Posterior vena cava (tissue), 2 donors: ENCODE results near the gene SEMA4D. TPM values are rescaled to one million over a fixed set of nuclear protein-coding genes. Genes with fewer than 3 reads are reported as not detected.

Experiments
- DNase-seq: peaks from one replicate; pipeline ENCODE4 v3.0.0-alpha.2; 2020; ENCODE audit warnings: low spot score
- intact Hi-C, 2 donors: fragments of 100-400 bp; cut with DNase I; formaldehyde crosslinking; loops; one replicate each; pipeline versions ENCODE4 v1.14.1 to v1.14.2; 2022 to 2023
- total RNA-seq, 2 donors: library from RNA; stranded (reverse); fragmentation: NEBNext Ultra II Directional; extraction: Animal tissue kit (Norgen Biotek cat#: 25700); gene quantifications; one replicate each; pipeline ENCODE4 v1.2.1, GENCODE V29; 2021
- donor health status: DM: yes; HTN: yes; CAD: no.
- donor health status: DM: yes; HTN: yes; CAD: no.

The SEMA4D gene
- total RNA-seq, 2 donors from 2014 or later = 10.0 to 14.1 TPM

DNA sequence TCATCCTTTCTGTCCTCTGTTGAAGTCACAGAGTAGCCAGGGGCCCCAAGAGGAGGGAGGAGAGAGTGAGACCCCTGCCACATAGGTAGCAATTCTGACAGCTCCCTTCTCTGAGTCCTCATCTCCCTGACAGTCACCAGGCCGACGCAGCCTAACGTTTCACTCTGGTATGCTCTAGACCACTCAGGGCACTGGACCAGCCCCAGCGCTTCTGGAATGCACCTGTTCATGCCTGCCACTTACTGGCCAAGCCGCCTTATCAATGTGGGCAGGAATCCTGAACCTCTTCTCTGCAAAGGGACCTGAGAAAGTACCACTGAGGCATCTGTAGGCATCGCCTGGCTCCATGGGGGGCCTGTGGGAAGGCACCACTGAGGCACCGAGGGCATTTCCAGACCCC is 129.4 kb downstream of the SEMA4D start:
- intact Hi-C loops = no loop called here
- DNase-seq = no peak

DNA sequence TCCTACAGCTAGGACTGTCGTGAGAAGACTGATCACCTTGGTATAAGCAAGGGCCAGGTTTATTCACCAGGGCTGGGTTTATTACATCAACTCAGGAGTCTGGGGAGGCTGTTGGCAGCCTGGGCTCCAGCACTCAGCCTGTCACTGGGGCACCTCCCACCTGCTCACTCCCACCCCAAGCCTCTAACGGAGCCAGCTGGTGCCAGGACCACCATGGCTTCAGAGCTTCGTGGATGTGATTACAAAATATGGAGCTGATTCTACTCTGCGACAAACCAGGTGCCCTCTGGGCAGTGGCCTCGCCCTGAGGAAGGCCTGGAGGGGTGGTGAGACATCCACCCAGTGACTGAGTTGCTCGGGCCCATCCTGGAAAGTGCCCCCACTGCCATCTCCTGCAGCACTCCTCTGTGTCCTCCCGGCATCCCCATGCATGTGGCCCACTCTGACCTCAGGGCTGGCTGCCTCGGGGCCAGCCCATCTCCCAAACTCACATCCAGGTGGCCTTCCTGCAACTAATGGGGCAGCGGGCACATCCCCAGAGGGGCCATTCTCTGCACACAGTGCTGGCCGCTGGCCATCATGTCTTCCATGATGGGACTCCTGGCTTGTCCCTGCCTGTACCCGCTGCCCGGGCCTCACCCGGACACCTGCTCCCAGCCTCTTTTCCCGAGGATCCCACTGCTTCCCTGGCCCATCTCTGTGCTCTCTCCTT is 130.0 kb downstream of the SEMA4D start:
- no peak for DNase-seq
- intact Hi-C loops = no loop called here

DNA sequence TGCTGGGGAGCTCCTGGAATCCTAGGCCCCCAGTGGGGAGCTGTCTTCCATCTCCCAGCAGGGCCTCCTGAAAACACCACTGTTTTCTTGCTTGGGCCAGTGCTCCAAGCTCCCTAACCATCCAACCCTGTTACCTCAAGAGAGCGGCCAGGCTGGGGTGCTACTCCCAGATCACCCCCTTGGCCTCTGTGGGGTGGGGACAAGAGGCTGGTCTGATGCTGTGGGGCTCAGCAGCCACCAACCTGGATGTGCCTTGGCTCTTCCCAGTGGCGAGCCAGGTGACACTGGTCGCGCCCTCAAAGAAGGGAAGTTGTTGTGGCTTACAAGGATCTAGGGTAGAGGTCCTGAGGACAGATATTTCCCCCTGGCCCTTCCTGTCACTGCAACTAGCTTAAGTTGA is 130.6 kb downstream of the SEMA4D start:
- DNase-seq = peak; percentile 59
- intact Hi-C loops = no loop called here

DNA sequence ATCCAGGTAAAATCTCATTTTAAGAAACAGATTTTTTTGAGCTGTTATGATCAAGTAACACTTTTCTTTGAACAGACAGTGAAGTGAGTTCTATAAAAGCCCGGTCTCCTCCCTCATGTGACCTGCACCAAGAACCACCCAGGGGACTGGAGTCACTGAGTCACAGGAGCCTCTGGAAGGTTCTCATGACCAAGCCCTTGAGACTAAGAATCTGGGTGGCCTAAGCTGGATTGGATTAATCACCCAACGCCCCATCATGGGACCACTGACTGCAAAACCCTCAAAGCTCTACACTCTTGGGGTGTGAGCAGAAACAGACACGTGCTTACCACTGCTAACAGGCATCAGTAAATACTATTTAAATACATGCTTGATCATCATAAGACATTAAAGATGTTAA is 131.2 kb downstream of the SEMA4D start:
- intact Hi-C loops = no loop called here
- DNase-seq = peak; percentile 14

DNA sequence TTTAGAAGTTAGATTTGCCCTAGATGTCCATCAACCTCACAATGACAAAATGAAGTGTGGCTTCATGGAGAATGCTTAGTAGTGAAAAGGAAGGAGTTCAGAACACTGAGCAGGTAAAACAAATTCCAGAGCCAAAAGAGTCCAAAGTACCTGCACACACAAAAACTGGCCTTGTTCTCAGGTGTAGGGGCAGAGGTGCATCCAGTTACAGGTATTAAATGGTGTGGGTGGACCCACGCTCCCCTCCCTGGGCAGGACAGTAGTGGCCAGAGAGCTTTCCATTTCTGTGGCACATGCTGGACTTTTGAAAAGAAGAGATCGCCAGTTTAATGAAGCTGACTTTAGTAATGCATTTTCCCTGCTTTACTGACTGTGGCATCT is 132.4 kb downstream of the SEMA4D start:
- intact Hi-C loops = no loop called here
- no peak for DNase-seq

DNA sequence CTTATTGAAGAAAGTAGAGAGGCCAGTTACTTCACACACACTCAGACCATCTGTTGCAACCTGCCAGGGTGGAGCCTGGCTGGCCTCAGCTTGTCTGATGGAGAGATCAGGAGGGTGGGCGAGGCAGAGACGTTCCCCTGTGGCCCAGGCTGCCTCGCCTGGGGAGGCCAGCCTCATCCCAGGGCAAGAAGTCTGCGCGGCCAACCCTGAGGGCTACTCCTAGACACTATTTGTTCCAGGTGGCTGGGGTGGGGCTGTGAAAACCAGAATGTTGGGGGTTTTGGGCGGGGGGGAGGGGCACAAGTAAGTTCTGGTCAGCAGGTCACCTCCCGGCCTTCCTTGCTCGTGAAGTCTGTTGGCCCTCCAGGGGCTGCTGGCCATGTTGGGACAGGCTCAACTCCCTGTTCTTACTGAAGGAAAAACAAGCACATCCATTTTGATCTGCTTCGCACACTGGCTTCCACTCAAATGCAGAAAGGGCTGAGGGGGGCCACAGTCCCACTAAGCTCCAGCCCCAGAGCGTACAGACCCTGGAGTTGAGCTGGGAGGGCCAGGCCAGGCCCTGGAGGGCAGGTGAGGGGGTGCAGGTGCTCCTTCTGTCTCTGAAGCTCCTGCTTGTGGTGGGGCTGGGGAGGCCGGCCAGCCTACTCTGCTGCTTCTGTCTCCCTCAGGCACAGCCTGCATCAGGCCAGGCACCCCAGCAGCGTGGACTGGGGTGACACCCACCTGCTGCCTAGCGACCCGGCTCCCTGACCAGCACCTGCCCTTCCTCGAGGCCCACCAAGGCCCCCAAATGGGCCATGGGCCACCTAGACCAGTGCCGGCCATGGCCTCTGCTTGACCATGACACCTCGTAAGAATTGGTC is 133.0 kb downstream of the SEMA4D start:
- peak; percentile 80 for DNase-seq
- intact Hi-C loops = no loop called here

DNA sequence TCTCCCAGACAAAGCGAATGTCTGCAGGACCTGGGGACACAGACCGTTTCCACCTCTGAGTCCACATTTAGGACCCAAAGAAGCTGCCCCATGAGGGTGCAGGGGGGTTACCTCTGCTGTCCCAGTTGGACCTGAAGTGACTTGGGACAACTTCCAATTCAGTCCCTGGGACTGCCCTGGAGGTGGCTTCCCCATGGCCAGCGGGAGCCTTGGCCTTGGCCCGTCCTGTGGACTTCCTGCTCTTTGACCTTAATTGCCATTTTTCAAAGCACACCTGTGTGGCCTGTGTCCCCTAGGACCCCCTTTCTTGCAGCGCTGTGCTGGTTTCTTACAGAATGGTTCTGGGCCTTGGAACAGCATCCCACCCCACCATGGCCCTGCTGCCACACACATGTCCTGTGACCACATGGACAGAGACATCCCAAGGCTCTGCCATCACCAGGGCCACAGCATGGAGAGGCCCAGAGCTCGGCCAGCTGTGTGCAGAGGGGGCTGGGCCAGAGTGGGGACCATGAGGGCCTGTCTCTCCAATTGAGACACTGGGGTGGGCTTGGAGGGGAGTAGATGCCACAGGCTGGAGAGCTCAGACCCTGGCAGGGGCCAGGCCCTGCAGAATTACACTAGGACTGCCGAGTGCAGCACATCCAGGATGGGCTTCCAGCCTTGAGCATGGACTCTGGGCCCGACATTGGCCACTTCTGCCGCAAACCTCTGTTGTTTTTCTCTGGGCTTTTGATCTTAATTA is 133.8 kb downstream of the SEMA4D start:
- intact Hi-C loops = no loop called here
- DNase-seq = peak; percentile 76

DNA sequence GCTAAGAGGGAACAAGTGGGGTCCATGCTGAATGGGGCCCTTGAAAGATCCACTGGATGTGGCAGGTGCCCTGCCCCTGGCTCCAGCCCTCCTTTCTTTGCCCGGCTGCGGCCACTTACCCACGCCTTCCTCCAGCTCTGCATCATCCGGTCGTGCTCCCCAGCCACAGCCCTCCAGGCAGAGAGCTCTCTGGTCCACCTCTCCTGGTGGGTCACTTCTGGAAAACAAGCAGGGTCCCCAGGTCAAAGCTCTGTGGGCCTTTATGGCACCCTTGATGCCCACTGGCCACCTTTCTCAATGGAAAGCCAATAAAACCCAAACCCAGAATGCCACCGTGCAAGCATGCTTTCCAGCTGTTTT is 134.6 kb downstream of the SEMA4D start:
- DNase-seq = peak; percentile 70
- intact Hi-C loops = no loop called here

DNA sequence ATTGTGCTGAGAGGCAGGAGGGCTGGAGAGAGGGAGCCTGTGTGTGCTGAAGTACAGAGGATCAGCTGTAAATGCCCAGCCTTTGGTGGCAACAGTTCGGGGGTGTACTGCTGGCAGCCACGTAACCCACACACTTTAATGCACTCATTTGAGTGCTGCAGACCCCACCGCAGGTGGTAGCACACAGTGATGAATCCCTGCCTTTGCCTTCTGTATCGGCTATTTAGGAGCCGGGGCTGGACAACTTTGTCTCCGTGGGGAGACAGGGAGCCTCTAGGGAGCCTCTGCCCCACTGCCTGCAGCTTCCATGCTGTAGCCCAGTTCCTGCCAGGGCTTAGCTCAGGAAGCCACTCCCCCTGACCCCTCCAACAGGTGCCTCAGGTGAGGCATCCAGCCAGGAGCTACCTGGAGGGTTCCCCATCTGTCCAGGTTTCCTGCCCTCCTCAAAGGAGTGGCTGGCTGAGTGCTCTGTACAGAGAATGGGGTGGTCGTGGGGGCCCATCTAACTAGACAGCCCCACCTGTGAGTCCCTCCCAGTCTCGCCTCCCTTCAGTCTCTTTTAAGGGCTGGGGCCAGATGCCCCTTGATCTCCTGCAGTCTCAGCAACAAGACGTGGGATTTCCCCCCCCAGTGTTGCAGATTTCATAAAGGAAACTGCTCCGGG is 135.1 kb downstream of the SEMA4D start:
- intact Hi-C loops = no loop called here
- peak; percentile 58 for DNase-seq

DNA sequence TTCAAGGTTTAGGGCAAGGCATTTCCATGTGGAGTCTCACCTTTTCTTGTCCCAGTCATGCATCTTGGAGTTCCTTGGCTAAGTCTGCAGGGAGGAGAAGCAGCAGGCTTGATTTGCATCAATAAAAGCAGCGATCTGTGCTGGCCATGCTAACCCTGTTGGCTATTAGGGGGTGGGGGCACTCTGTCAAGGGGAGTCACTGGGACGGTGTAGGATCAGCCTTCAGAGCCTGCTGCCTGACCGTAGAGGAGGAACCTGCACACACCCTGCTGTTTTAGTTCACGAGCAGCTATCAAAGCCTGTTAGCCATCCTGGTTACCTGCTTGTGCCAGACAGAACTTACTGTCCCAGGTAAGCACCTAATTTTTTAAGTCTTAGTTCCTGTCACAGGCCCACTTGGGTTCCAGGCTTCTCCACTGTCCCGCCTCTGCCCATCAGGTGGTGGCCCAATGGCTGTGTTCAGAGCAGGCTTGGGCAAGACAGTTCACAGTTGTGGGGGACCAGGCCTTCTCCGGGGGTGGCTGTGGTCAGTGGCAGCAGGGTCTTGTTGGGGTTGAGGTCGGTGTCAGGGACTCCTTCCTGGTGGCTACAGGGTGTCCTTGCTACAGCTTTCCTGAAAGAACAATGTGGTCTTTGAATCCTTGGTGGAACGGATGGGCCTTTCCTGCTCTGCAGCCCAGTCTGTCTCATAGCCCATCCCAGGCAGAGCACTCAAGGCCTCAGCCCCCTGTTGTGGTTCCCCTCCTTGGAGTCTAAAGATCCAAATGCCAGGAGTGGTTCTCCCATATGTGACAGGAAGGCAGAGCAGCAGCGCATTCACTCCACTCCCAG is 135.9 kb downstream of the SEMA4D start:
- peak; percentile 64 for DNase-seq
- intact Hi-C loops = no loop called here

DNA sequence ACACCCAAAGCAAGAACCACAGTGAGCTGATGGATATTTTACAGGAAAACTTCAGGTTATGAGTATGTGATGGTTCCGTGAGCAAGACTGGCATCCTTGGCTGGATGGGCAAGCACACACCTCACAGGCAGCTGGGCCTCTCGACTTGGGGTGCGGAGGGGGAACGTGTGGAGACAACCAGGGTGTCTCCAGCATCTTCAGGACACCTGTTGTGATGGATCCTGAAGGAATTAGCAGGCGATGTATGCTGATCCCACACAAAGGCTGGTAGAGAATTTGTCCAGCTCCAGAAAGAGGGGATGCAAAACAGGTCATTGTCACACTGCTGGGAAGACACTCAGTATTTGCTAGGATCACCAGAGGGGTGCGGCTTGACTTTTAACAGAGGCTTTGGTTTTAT is 136.9 kb downstream of the SEMA4D start:
- DNase-seq = peak; percentile 38
- intact Hi-C loops = no loop called here

DNA sequence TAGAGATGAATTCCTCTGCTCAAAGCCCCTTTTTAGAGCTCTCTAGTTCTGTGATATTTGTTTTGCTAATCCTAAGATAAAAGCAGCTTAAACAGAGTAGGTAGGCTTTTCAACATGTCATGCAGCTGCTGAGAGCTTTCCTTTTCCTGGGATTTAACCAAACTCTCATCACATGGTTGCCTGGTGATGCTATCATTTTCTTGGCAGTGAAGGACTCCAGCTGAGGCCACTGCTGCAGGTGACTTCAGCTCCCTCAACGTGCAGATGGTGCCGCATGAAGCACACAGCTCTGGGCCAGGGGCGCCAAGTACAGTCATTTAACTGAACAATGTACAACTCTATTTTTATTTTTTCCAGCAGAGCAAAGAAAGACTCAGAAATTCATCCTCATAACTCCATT is 137.4 kb downstream of the SEMA4D start:
- intact Hi-C loops = no loop called here
- DNase-seq = no peak

DNA sequence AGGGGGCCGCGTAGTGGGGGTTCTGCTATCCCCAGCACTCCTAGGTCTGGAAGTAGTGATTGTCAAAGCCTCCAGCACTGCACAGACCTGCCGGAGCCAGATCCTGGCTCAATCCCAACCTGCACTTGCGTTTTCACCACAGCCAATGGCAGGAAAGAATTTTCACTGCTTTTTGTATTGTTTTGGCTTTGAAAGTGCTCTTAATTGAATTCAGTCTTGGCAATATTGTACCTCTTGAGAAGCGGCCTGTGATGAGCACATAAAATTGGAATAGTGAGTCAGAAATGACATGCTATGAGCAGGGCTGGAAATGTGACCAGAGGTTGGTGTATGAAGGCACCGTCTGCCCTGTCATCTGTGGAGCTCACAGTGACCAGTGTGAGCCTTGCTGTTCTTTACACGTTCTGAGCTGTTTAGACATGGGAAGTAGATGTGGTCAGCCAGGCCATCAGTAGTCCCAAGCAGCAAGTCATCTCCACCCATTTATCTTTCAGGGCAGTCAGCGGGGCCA is 138.1 kb downstream of the SEMA4D start:
- intact Hi-C loops = no loop called here
- DNase-seq = peak; percentile 58

DNA sequence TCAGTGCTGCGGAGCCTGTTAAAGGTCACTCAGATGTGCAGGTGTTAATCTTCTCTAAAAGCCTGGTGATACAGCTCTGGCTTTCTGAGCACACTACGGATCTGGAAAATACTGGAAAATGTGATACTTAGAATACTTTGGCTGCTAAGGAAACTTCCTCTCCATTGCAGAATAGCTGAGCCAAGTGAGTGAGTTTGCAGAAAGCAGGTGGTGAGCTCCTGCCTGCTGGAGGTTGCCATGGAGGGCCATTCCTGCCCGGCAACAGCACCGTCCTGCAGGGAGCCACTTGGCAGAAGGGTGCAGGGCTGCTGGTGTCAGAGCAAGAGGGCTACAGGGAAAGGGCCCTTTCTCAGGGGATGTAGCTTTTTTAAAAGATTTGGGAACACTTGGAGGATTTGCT is 138.9 kb downstream of the SEMA4D start:
- no peak for DNase-seq
- intact Hi-C loops = no loop called here

DNA sequence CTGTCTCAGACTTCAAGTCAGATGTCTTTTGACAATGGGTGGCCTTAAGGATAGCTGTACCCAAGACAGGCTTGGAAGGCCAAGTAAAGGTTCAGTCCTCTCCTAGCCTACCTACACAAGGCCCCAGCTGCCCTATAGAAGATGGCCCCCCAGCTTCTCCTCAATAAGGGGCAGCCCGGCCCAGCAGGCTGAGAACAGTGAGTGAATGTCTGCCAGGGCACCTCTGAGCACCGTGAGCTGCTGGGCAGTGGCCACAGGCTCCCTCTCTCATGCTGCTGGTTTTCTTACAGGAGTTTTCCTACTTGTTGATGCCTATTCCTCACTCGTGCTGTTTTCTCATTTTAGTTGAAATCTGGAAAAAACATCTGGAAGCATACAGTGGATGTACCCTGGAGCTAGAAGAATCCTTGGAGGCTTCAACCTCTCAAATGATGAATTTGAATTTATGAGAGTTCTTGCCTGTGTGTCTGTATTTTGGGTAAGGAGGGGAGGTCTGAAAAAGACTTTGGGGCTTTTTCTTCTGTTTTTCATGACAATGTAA is 139.5 kb downstream of the SEMA4D start:
- DNase-seq = no peak
- intact Hi-C loops = no loop called here

DNA sequence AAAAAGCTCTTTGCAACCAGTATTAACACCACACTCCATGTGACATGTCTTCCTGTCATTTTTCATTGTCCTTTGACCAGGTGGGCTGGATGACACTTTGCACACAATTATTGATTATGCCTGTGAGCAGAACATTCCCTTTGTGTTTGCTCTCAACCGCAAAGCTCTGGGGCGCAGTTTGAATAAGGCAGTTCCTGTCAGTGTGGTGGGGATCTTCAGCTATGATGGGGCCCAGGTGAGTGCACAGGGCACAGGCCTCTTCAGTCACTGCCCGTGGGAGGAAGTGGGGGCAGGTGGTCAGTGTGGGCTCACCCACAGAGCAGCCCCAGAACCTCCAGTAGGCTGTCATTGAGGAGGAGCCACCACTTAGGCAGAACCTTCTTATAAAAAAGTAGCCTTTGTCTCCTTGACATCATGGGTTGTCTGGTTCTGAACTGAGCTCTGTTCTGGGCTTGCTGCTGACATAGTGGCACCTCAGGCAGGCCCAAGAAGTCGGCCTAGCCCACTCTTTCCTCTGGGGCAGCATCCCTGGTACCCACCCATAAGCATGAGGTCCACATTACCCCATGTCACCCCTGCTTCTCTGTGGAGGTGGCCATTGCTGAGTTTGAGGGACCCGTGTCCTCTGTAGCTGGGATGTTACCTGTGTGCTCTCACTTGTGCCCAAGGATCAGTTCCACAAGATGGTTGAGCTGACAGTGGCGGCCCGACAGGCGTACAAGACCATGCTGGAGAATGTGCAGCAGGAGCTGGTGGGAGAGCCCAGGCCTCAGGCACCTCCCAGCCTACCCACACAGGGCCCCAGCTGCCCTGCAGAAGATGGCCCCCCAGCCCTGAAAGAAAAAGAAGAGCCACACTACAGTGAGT is 140.3 kb downstream of the SEMA4D start:
- intact Hi-C loops = no loop called here

DNA sequence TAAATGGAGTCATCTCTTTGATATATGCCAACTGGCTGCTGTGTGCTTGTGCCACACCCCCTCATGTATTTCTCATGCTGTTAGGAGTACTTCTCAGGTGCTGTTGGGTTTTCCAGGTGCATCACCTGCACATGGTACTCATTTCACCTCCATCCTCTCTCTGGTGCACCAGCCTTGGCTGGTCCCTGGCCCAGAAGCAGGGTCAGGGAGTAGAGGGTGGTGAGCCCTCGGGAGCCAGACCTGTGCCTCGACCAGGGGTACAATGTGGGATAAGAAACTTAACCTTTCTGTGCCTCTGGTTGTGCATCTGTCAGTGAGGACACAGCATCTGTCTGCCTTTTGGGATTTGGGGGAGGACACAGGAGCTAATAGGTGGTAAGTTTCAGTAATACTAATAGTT is 141.1 kb downstream of the SEMA4D start:
- no peak for DNase-seq
- intact Hi-C loops = no loop called here

More for the DNA sequence above, 140.3 kb downstream of the SEMA4D start:
- no peak for DNase-seq
